Fibroblast of lung (primary cell): ENCODE data around the gene MYBBP1A. TPM values are rescaled to one million over a fixed set of nuclear protein-coding genes. Genes with fewer than 3 reads are reported as not detected.

ENCODE experiments used
- DNase-seq, 2 donors: peaks; one replicate each; pipeline versions ENCODE4 v3.0.0 to v3.0.0-alpha.2; 2010; ENCODE audit warnings: low read depth in 2 of 2
- H2AFZ ChIP-seq: 2 replicates; pipeline ENCODE4 v1.5.1; 2012; ENCODE audit warnings: low read length, control low read depth, inconsistent platforms
- H3K27ac ChIP-seq: 2 replicates; pipeline ENCODE4 v1.5.1; 2011; ENCODE audit warnings: low read length, control low read depth; ENCODE audit not compliant: insufficient read depth
- H3K27me3 ChIP-seq: 2 replicates; pipeline ENCODE4 v1.5.1; 2011; ENCODE audit warnings: mild to moderate bottlenecking, low read length; ENCODE audit not compliant: control insufficient read depth, insufficient read depth
- H3K36me3 ChIP-seq: 2 replicates; pipeline ENCODE4 v1.5.1; 2011; ENCODE audit warnings: low read length; ENCODE audit not compliant: control insufficient read depth, insufficient read depth
- H3K4me1 ChIP-seq: 2 replicates; pipeline ENCODE4 v1.5.1; 2011; ENCODE audit warnings: low read length; ENCODE audit not compliant: control insufficient read depth, insufficient read depth; ENCODE audit errors: extremely low read depth
- H3K4me2 ChIP-seq: 2 replicates; pipeline ENCODE4 v1.5.1; 2011; ENCODE audit warnings: low read length, control low read depth; ENCODE audit not compliant: insufficient read depth; ENCODE audit errors: extremely low read depth
- H3K4me3 ChIP-seq, 4 experiments: fragments of 200-600 bp in 1 of 4; sonication (generic) in 1 of 4; replicated peaks in 1 of 4; 2 replicates each; pipeline ENCODE4 v1.5.1; 2011 to 2016; ENCODE audit warnings: low read length in 4 of 4, low read depth in 3 of 4, mild to moderate bottlenecking in 3 of 4, control low read depth in 2 of 4, inconsistent platforms in 1 of 4, mixed read lengths in 1 of 4; ENCODE audit not compliant: insufficient read depth in 1 of 4; ENCODE audit errors: control extremely low read depth in 1 of 4
- H3K79me2 ChIP-seq: 2 replicates; pipeline ENCODE4 v1.5.1; 2012; ENCODE audit warnings: mild to moderate bottlenecking, low read length, inconsistent platforms; ENCODE audit not compliant: control insufficient read depth, insufficient read depth
- H3K9ac ChIP-seq: 2 replicates; pipeline ENCODE4 v1.5.1; 2011; ENCODE audit warnings: mild to moderate bottlenecking, low read length, control low read depth; ENCODE audit not compliant: insufficient read depth
- H3K9me3 ChIP-seq: 2 replicates; pipeline ENCODE4 v1.5.1; 2012; ENCODE audit warnings: low read depth, low read length; ENCODE audit not compliant: control insufficient read depth, insufficient read depth
- H4K20me1 ChIP-seq: 2 replicates; pipeline ENCODE4 v1.5.1; 2011; ENCODE audit warnings: low read length; ENCODE audit not compliant: control insufficient read depth, insufficient read depth; ENCODE audit errors: extremely low read depth
- EZH2 ChIP-seq: IDR thresholded peaks from 2 replicates; pipeline ENCODE4 v1.5.1; 2012; ENCODE audit warnings: low read length, control low read depth, mild to moderate bottlenecking; ENCODE audit errors: missing control alignments
- polyA plus RNA-seq, 2 donors: library from polyadenylated mRNA; depleted of rRNA in 1 of 2; stranded (reverse) in 1 of 2; unstranded in 1 of 2; fragments of >200 nt; gene quantifications; 2 replicates each; pipeline ENCODE4 v1.2.1, GENCODE V29; 2011 to 2012; ENCODE audit warnings: missing spikeins in 1 of 2
- total RNA-seq: library from RNA; depleted of rRNA; stranded (reverse); fragments of >200 nt; gene quantifications from 2 replicates; pipeline ENCODE4 v1.2.1, GENCODE V29; 2014
- TF ChIP-seq, protein P1 (sequence below), 2 donors: IDR thresholded peaks in 1 of 2; conservative IDR thresholded peaks in 1 of 2; 1 replicate in 1 of 2; 2 replicates in 1 of 2; pipeline ENCODE4 v1.5.1; 2011 to 2012; ENCODE audit warnings: low read length in 2 of 2, control low read depth in 1 of 2, inconsistent platforms in 1 of 2, low read depth in 1 of 2, mild to moderate bottlenecking in 1 of 2

The MYBBP1A gene
- total and polyA plus RNA-seq, 2 donors (not counting 1 experiment from before 2014, with no cell fraction given) = 14.1 to 28.6 TPM

DNA sequence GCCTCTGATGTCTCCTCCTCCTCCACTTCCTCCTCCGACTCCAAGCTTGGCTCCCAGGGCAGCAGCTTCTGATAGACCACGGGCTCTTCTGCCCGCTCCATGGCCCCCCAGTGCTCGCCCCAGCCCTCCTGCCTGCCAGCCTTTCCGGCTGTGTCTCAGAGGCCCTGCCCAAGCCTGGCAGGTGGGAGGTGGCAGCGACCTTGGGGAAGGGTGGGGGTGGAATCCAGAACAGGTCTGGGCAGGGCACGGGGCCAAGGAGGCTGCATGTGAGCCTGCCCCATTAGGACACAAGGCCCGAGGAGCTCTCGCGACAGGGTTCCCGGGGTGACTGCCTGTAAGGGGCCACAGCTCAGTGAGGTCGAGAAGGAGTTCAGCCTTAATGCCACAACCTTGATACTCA lies 5.2 kb upstream of the MYBBP1A start, which contains the start of gene GGT6:
TSS of gene GGT6 (minus strand) at position 157 of the 400 bp plus-strand sequence. CDS start at position 101, 56 bp downstream.
- no peaks in the 10 kb centered on the region for H3K9me3 ChIP-seq
- H3K4me1 ChIP-seq = peaks cover 2% of the 10 kb centered on the region
- no peak within 1 kb of the TSS for H3K4me2 ChIP-seq
- no peaks in the 10 kb centered on the region for H3K79me2 ChIP-seq
- no peak for DNase-seq
- H3K27me3 ChIP-seq = no peaks in the 10 kb centered on the region
- H4K20me1 ChIP-seq = no peaks in the 10 kb centered on the region
- no peaks in the 10 kb centered on the region for H3K36me3 ChIP-seq
- no peak within 1 kb of the TSS for H2AFZ ChIP-seq
- no peak within 1 kb of the TSS for H3K27ac ChIP-seq
- H3K9ac ChIP-seq = no peak within 1 kb of the TSS
- TF ChIP-seq, protein P1, sequence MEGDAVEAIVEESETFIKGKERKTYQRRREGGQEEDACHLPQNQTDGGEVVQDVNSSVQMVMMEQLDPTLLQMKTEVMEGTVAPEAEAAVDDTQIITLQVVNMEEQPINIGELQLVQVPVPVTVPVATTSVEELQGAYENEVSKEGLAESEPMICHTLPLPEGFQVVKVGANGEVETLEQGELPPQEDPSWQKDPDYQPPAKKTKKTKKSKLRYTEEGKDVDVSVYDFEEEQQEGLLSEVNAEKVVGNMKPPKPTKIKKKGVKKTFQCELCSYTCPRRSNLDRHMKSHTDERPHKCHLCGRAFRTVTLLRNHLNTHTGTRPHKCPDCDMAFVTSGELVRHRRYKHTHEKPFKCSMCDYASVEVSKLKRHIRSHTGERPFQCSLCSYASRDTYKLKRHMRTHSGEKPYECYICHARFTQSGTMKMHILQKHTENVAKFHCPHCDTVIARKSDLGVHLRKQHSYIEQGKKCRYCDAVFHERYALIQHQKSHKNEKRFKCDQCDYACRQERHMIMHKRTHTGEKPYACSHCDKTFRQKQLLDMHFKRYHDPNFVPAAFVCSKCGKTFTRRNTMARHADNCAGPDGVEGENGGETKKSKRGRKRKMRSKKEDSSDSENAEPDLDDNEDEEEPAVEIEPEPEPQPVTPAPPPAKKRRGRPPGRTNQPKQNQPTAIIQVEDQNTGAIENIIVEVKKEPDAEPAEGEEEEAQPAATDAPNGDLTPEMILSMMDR (conservative IDR thresholded peaks at IDR 0.05 in 1 of 2, IDR thresholded peaks at IDR 0.05 in 1 of 2; ENCODE audit: low read depth in 1 of 2, low read length in 2 of 2) = no peak
- no peak for TF ChIP-seq EZH2
- H3K4me3 ChIP-seq = no peak within 1 kb of the TSS

DNA sequence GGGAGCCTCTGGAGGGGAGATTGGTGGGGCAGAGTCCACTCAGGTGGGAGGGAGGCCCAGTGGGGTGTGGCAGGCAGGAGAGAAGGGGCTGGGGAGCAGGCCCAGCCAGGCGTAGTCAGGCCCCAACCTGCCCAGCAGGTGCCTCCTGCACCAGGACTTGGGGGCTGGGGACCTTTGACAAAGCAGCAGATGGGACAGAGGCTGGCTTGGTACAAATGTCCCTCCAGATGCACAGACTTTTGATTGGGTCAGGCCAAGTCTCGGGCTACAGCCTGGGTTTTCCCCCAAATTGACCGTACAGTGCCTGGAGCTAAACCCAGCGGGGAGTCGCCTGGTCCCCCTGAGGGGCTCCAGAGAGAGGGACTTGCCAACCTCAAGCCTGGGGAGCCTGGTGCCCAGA lies 4.8 kb upstream of the MYBBP1A start:
- no peaks in the 10 kb centered on the region for H3K36me3 ChIP-seq
- H3K27ac ChIP-seq = no peak overlapping the region
- H3K9me3 ChIP-seq = no peaks in the 10 kb centered on the region
- DNase-seq = no peak
- peaks cover 2% of the 10 kb centered on the region for H3K4me1 ChIP-seq
- H3K4me3 ChIP-seq = no peak overlapping the region
- H2AFZ ChIP-seq = no peak overlapping the region
- no peaks in the 10 kb centered on the region for H3K27me3 ChIP-seq
- no peak for TF ChIP-seq EZH2
- TF ChIP-seq, protein P1 (conservative IDR thresholded peaks at IDR 0.05 in 1 of 2, IDR thresholded peaks at IDR 0.05 in 1 of 2; ENCODE audit: low read depth in 1 of 2, low read length in 2 of 2) = no peak
- no peaks in the 10 kb centered on the region for H4K20me1 ChIP-seq
- peaks cover 2% of the 10 kb centered on the region for H3K79me2 ChIP-seq
- no peak overlapping the region for H3K4me2 ChIP-seq
- no peak overlapping the region for H3K9ac ChIP-seq

GRCh38 chr17:4559139-4559791 lies 4.1 kb upstream of the MYBBP1A start:
- Histone ChIP-seq H3K27ac (no peak overlapping the region), H3K27me3 (no peaks in the 10 kb centered on the region), H3K4me1 (peaks cover 2% of the 10 kb centered on the region), H3K9me3 (no peaks in the 10 kb centered on the region), H3K9ac (no peak overlapping the region), H3K36me3 (no peaks in the 10 kb centered on the region), H3K4me2 (no peak overlapping the region), H3K79me2 (peaks cover 9% of the 10 kb centered on the region), H3K4me3 (no peak overlapping the region), H2AFZ (no peak overlapping the region), H4K20me1 (no peaks in the 10 kb centered on the region)
- DNase-seq = no peak
- no peak for TF ChIP-seq EZH2
- TF ChIP-seq, protein P1 (conservative IDR thresholded peaks at IDR 0.05 in 1 of 2, IDR thresholded peaks at IDR 0.05 in 1 of 2; ENCODE audit: low read depth in 1 of 2, low read length in 2 of 2) = no peak
